ENCODE results near the gene MMP21.

DNA sequence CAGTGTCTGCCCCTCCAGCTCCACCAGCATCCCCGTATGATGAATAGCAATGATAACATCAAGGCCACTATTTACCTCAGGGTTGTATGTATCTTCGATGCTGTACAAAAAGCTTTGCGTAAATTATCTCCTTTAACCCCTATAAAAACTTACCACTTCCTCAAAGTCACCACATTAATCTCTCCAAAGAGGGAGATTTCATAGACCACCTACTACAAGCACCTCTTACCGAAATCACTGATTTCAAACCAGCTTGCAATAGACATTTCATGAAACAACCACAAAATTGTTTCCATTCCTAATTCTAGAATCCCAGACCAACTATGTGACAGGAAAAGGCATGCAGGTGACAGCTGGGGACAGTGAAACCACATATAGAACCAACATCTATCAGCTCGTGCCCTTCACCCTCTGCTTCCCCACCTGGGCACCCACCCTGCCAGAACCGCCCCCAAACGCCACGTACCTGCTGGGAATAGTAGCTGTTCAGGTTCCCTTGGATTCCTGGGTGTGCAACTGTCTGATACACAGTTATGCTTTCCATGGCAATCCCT, 20.1 kb upstream of the MMP21 start:
- TF ChIP-seq, protein P1, sequence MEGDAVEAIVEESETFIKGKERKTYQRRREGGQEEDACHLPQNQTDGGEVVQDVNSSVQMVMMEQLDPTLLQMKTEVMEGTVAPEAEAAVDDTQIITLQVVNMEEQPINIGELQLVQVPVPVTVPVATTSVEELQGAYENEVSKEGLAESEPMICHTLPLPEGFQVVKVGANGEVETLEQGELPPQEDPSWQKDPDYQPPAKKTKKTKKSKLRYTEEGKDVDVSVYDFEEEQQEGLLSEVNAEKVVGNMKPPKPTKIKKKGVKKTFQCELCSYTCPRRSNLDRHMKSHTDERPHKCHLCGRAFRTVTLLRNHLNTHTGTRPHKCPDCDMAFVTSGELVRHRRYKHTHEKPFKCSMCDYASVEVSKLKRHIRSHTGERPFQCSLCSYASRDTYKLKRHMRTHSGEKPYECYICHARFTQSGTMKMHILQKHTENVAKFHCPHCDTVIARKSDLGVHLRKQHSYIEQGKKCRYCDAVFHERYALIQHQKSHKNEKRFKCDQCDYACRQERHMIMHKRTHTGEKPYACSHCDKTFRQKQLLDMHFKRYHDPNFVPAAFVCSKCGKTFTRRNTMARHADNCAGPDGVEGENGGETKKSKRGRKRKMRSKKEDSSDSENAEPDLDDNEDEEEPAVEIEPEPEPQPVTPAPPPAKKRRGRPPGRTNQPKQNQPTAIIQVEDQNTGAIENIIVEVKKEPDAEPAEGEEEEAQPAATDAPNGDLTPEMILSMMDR (IDR thresholded peaks at IDR 0.05) = no peak
- no peak for TF ChIP-seq EP300 (IDR thresholded peaks at IDR 0.05)

Data from tibial nerve (tissue), 4 donors.